Fibroblast of lung (primary cell): ENCODE data around the gene ARMC9. TPM values are rescaled to one million over a fixed set of nuclear protein-coding genes. Genes with fewer than 3 reads are reported as not detected.
"Not testable (repeated sequence)": the region's sequence is repeated elsewhere in the genome, so short reads cannot be mapped to it uniquely, and the experiment has no call there.

ENCODE experiments used
- DNase-seq, 2 donors: peaks; one replicate each; pipeline versions ENCODE4 v3.0.0 to v3.0.0-alpha.2; 2010; ENCODE audit warnings: low read depth in 2 of 2
- H2AFZ ChIP-seq: 2 replicates; pipeline ENCODE4 v1.5.1; 2012; ENCODE audit warnings: low read length, control low read depth, inconsistent platforms
- H3K27ac ChIP-seq: 2 replicates; pipeline ENCODE4 v1.5.1; 2011; ENCODE audit warnings: low read length, control low read depth; ENCODE audit not compliant: insufficient read depth
- H3K27me3 ChIP-seq: 2 replicates; pipeline ENCODE4 v1.5.1; 2011; ENCODE audit warnings: mild to moderate bottlenecking, low read length; ENCODE audit not compliant: control insufficient read depth, insufficient read depth
- H3K36me3 ChIP-seq: 2 replicates; pipeline ENCODE4 v1.5.1; 2011; ENCODE audit warnings: low read length; ENCODE audit not compliant: control insufficient read depth, insufficient read depth
- H3K4me1 ChIP-seq: 2 replicates; pipeline ENCODE4 v1.5.1; 2011; ENCODE audit warnings: low read length; ENCODE audit not compliant: control insufficient read depth, insufficient read depth; ENCODE audit errors: extremely low read depth
- H3K4me2 ChIP-seq: 2 replicates; pipeline ENCODE4 v1.5.1; 2011; ENCODE audit warnings: low read length, control low read depth; ENCODE audit not compliant: insufficient read depth; ENCODE audit errors: extremely low read depth
- H3K4me3 ChIP-seq, 4 experiments: fragments of 200-600 bp in 1 of 4; sonication (generic) in 1 of 4; replicated peaks in 1 of 4; 2 replicates each; pipeline ENCODE4 v1.5.1; 2011 to 2016; ENCODE audit warnings: low read length in 4 of 4, low read depth in 3 of 4, mild to moderate bottlenecking in 3 of 4, control low read depth in 2 of 4, inconsistent platforms in 1 of 4, mixed read lengths in 1 of 4; ENCODE audit not compliant: insufficient read depth in 1 of 4; ENCODE audit errors: control extremely low read depth in 1 of 4
- H3K79me2 ChIP-seq: 2 replicates; pipeline ENCODE4 v1.5.1; 2012; ENCODE audit warnings: mild to moderate bottlenecking, low read length, inconsistent platforms; ENCODE audit not compliant: control insufficient read depth, insufficient read depth
- H3K9ac ChIP-seq: 2 replicates; pipeline ENCODE4 v1.5.1; 2011; ENCODE audit warnings: mild to moderate bottlenecking, low read length, control low read depth; ENCODE audit not compliant: insufficient read depth
- H3K9me3 ChIP-seq: 2 replicates; pipeline ENCODE4 v1.5.1; 2012; ENCODE audit warnings: low read depth, low read length; ENCODE audit not compliant: control insufficient read depth, insufficient read depth
- H4K20me1 ChIP-seq: 2 replicates; pipeline ENCODE4 v1.5.1; 2011; ENCODE audit warnings: low read length; ENCODE audit not compliant: control insufficient read depth, insufficient read depth; ENCODE audit errors: extremely low read depth
- CTCF ChIP-seq, 2 donors: IDR thresholded peaks in 1 of 2; conservative IDR thresholded peaks in 1 of 2; 1 replicate in 1 of 2; 2 replicates in 1 of 2; pipeline ENCODE4 v1.5.1; 2011 to 2012; ENCODE audit warnings: low read length in 2 of 2, control low read depth in 1 of 2, inconsistent platforms in 1 of 2, low read depth in 1 of 2, mild to moderate bottlenecking in 1 of 2
- EZH2 ChIP-seq: IDR thresholded peaks from 2 replicates; pipeline ENCODE4 v1.5.1; 2012; ENCODE audit warnings: low read length, control low read depth, mild to moderate bottlenecking; ENCODE audit errors: missing control alignments
- polyA plus RNA-seq, 2 donors: library from polyadenylated mRNA; depleted of rRNA in 1 of 2; stranded (reverse) in 1 of 2; unstranded in 1 of 2; fragments of >200 nt; gene quantifications; 2 replicates each; pipeline ENCODE4 v1.2.1, GENCODE V29; 2011 to 2012; ENCODE audit warnings: missing spikeins in 1 of 2
- total RNA-seq: library from RNA; depleted of rRNA; stranded (reverse); fragments of >200 nt; gene quantifications from 2 replicates; pipeline ENCODE4 v1.2.1, GENCODE V29; 2014

Gene ARMC9
- total and polyA plus RNA-seq, 2 donors (not counting 1 experiment from before 2014, with no cell fraction given): 68.4 to 153 TPM

GRCh38 chr2:231373786-231374349 lies 175.4 kb downstream of the ARMC9 start:
- Histone ChIP-seq H3K4me3 (no peak overlapping the region), H3K27ac (no peak overlapping the region), H3K36me3 (no peaks in the 10 kb centered on the region), H3K4me1 (no peaks in the 10 kb centered on the region), H3K27me3 (no peaks in the 10 kb centered on the region), H3K9me3 (no peaks in the 10 kb centered on the region), H3K79me2 (no peaks in the 10 kb centered on the region), H4K20me1 (no peaks in the 10 kb centered on the region), H3K9ac (no peak overlapping the region), H3K4me2 (no peak overlapping the region), H2AFZ (no peak overlapping the region)
- TF ChIP-seq EZH2 (no peak), CTCF (conservative IDR thresholded peaks at IDR 0.05 in 1 of 2, IDR thresholded peaks at IDR 0.05 in 1 of 2; ENCODE audit: low read depth in 1 of 2, low read length in 2 of 2) (no peak)
- no peak for DNase-seq

- H3K36me3 ChIP-seq: no peaks in the 10 kb centered on the region
- H3K4me3 ChIP-seq: no peak overlapping the region
- H3K4me2 ChIP-seq: no peak overlapping the region
- no peaks in the 10 kb centered on the region for H3K4me1 ChIP-seq
- no peak for DNase-seq
- H3K27ac ChIP-seq: no peak overlapping the region
- H3K79me2 ChIP-seq: no peaks in the 10 kb centered on the region
- TF ChIP-seq CTCF (conservative IDR thresholded peaks at IDR 0.05 in 1 of 2, IDR thresholded peaks at IDR 0.05 in 1 of 2; ENCODE audit: low read depth in 1 of 2, low read length in 2 of 2) (no peak), EZH2 (no peak)
- no peaks in the 10 kb centered on the region for H3K27me3 ChIP-seq
- H3K9ac ChIP-seq: no peak overlapping the region
- H3K9me3 ChIP-seq: no peaks in the 10 kb centered on the region
- H4K20me1 ChIP-seq: no peaks in the 10 kb centered on the region
- H2AFZ ChIP-seq: no peak overlapping the region
Measured at GRCh38 chr2:231374771-231375170, 176.3 kb downstream of the ARMC9 start.

GRCh38 chr2:231375994-231376615 lies 177.7 kb downstream of the ARMC9 start:
- not testable (repeated sequence) for H3K27ac ChIP-seq, H3K27me3 ChIP-seq, H3K9me3 ChIP-seq, H4K20me1 ChIP-seq, H3K4me1 ChIP-seq, H2AFZ ChIP-seq, H3K79me2 ChIP-seq, H3K4me2 ChIP-seq, H3K36me3 ChIP-seq, H3K9ac ChIP-seq, DNase-seq, H3K4me3 ChIP-seq
